AG04449 (cell line): ENCODE results near the gene CEP295NL.

Experiments used
- CTCF ChIA-PET: fragments of 350-600 bp; formaldehyde crosslinking; extraction: SDS; loops from one replicate; lab custom pipeline; 2021; ENCODE audit warnings: antibody characterized with exemption; lab: Yijun Ruan, JAX
- POLR2A ChIA-PET: fragments of 400-600, 350-600 bp; formaldehyde crosslinking; extraction: SDS; loops from one replicate; lab custom pipeline; 2020; ENCODE audit warnings: antibody characterized with exemption, inconsistent platforms; lab: Yijun Ruan, JAX
- DNase-seq: peaks from one replicate; pipeline ENCODE4 v3.0.0-alpha.2; 2010; ENCODE audit warnings: low read depth, low spot score
- H3K4me3 ChIP-seq: 2 replicates; pipeline ENCODE4 v1.5.1; 2011; ENCODE audit warnings: low read depth, mild to moderate bottlenecking, control low read depth, low read length
- TF ChIP-seq, protein P1 (sequence below): IDR thresholded peaks from one replicate; pipeline ENCODE4 v1.5.1; 2011; ENCODE audit warnings: mild to moderate bottlenecking, moderate library complexity, low read length, control low read depth, inconsistent platforms; ENCODE audit not compliant: insufficient read depth; ENCODE audit errors: missing control alignments

Gene CEP295NL, protein sequence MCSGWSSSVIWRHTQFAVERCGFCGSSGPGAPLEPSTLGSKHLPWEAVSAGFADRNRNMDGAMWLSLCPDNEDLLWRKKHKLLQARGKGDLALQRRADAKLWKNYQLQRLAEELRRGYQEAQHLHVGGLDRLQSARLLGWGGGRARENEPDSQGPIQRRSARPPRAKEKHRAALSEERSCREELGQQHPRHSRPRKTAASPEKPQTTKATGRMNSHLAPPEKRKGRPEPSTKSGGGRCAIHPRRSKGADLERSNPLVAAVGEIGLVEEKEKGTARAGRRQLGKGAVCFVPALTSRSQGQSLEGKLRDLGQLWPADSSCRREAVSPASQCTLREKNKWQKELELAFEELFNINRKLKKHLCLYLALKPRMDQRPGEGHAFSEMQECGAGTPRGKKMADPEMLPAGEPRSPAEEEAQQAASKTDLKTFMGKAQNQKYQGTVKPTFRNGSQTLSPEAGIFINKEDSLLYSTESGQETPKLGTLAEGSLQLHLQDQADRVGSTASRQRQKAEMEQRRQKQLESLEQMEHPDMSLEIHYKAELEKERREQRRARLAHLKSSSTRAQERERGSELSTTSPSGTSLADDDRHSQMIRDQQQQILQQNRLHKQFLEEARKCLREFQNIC

DNA sequence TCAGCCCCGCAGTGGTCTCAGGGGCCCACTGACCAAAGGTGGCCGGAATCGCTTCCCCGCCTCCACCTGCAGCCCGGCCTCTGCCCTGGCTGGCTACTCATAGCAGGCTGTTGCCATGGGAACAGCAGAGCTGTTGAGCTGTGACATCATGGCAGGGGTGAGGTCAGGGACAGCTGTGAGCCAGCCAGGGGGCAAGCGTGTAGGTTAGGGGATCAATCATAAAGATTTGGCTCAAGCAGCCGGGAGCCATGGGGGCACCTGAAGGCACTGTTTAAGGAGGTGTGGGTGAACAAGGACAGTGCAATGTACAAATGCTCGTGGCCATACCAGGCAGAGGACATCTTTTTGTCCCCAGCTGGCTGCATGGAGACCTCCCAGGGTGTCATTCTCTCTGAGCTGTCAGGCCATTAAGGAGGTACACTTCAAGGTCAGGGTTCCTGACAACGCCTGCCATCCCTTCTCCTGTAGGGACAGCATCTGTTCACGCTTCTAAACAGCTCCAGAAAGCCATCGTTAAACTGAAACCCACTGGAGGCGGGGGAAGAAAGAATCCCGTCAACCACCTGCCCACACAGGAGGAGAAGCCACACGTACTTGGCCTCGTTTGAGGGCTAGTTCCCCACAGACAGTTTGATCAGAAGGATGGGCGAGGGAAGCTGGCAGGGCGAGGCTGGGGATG lies at the start of gene CEP295NL:
CEP295NL (minus strand) TSS at position 101 of the 679 bp plus-strand sequence. CDS start 1,373 bp downstream, outside the sequence.
- H3K4me3 ChIP-seq: no peak within 1 kb of the TSS
- TF ChIP-seq, protein P1, sequence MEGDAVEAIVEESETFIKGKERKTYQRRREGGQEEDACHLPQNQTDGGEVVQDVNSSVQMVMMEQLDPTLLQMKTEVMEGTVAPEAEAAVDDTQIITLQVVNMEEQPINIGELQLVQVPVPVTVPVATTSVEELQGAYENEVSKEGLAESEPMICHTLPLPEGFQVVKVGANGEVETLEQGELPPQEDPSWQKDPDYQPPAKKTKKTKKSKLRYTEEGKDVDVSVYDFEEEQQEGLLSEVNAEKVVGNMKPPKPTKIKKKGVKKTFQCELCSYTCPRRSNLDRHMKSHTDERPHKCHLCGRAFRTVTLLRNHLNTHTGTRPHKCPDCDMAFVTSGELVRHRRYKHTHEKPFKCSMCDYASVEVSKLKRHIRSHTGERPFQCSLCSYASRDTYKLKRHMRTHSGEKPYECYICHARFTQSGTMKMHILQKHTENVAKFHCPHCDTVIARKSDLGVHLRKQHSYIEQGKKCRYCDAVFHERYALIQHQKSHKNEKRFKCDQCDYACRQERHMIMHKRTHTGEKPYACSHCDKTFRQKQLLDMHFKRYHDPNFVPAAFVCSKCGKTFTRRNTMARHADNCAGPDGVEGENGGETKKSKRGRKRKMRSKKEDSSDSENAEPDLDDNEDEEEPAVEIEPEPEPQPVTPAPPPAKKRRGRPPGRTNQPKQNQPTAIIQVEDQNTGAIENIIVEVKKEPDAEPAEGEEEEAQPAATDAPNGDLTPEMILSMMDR: no peak
- DNase-seq: no peak
- CTCF ChIA-PET: interaction anchor here (1.9 to 2.8 kb wide), 3 partner anchors 10 to 68 kb away, joined by 5 to 10 read pairs (median 7); no protein-coding TSS in a partner anchor
- POLR2A ChIA-PET: no interaction called here

DNA sequence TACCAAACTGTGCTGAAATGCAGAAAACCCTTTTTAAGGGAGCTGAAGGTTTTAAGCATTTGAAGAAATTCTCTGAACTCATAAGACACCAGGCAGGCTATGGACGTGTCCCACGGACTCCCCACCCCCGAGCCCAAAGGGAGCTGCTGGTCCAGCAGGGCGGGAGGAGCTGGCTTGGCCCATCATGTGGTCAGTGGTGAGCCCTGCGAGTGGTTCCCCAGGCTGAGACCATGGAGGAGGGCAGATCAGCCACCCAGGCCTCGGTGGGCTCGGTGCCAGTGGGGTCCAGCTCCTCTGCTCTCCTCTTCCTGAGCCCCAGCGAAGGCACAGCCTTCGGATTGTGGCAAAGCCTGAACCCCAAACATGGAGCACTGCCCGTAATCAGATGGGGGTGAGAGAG lies 49.7 kb upstream of the CEP295NL start:
- TF ChIP-seq, protein P1: no peak
- no peak overlapping the region for H3K4me3 ChIP-seq
- no peak for DNase-seq
- ChIA-PET POLR2A (interaction anchor here (1.0 kb wide), 1 partner anchor 17 kb away, joined by 3 read pairs; no protein-coding TSS in a partner anchor), CTCF (interaction anchor here (1.0 to 6.4 kb wide), 5 partner anchors 10 to 87 kb away, joined by 3 to 41 read pairs (median 4); no protein-coding TSS in a partner anchor)

GRCh38 chr17:78951967-78952551 lies 49.1 kb upstream of the CEP295NL start:
- no peak overlapping the region for H3K4me3 ChIP-seq
- CTCF ChIA-PET: interaction anchor here (1.0 to 6.4 kb wide), 5 partner anchors 11 to 86 kb away, joined by 3 to 41 read pairs (median 4); no protein-coding TSS in a partner anchor
- TF ChIP-seq, protein P1: no peak
- DNase-seq: no peak
- POLR2A ChIA-PET: no interaction called here

DNA sequence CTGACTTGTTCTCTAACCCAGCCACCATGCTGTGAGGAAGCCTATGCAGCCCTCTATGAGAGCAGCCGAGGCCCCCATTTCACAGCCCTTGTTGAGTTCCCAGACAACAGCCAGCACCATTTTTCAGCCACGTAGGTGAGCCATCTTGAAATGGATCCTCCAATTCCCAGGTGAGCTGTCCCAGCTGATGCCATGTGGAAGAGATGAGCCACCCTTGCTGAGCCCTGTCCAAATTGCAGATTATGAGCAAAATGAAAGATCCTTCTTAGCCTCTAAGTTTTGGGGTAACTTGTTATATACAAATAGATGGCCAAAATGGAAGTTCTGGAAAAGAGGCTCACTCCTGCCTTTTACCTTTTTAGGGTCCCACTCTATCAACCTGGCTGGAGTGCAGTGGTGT lies 47.9 kb upstream of the CEP295NL start:
- TF ChIP-seq, protein P1: no peak
- CTCF ChIA-PET: interaction anchor here (1.0 to 6.4 kb wide), 3 partner anchors 13 to 85 kb away, joined by 3 to 41 read pairs (median 5); no protein-coding TSS in a partner anchor
- POLR2A ChIA-PET: no interaction called here
- H3K4me3 ChIP-seq: no peak overlapping the region
- no peak for DNase-seq

DNA sequence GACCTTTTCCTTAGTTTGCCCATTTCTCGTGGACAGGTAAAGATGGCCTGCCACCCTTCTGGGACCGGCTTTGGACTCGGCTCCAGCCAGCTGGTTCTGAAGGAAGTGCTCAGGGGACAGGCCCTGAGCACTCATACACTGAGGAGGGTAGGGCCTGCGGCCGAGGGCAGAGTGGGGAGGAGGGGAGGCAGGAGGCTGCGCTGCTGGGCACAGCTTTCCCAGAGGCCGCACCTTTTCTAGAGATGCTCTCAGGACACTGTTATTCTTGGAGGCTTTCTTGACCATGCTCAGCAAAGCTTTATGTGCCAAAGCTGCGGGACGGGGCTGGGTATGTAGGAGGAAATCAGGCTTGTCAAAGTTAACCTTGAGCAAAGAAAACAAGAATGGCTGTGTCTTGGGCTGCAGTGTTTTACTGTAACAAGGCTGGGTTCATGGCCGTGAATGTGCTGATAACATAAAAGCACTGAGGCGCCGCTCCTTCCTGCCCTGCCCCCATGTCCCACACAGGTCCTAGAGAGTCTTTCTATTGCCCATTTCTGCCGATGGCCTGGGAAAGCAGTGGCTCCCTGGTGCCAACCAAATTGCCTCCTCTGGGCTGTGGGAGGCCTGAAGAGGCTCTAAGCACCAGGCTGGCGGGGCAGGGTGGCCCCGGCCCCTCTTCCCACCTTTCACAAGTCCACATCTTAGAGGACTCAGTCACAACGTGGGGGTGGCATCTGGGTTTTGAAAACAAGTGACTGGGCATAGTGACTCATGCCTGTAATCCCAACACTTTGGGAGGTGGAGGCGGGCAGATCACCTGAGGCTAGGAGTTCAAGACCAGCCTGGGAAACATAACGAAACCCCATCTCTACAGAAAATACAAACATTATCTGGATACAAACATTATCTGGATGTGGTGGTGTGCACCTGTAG lies 44.5 kb upstream of the CEP295NL start:
- no peak overlapping the region for H3K4me3 ChIP-seq
- DNase-seq: no peak
- ChIA-PET CTCF (interaction anchor here (0.7 to 5.0 kb wide), 3 partner anchors 19 to 24 kb away, joined by 3 to 25 read pairs (median 6); no protein-coding TSS in a partner anchor), POLR2A (no interaction called here)
- TF ChIP-seq, protein P1: no peak
